IPS-18a (cell line): ENCODE data around the gene PRKCSH.

Experiments
- H3K27ac ChIP-seq: one replicate; pipeline ENCODE4 v1.5.1; 2013; ENCODE audit warnings: low read length
- H3K27me3 ChIP-seq: one replicate; pipeline ENCODE4 v1.6.1; 2013; ENCODE audit warnings: mild to moderate bottlenecking, low read length; ENCODE audit not compliant: control insufficient read depth, insufficient read depth
- H3K36me3 ChIP-seq: one replicate; pipeline ENCODE4 v1.6.1; 2013; ENCODE audit warnings: low read depth, low read length; ENCODE audit not compliant: control insufficient read depth
- H3K4me1 ChIP-seq: one replicate; pipeline ENCODE4 v1.6.1; 2013; ENCODE audit warnings: low read depth, low read length; ENCODE audit not compliant: control insufficient read depth
- H3K4me3 ChIP-seq: one replicate; pipeline ENCODE4 v1.5.1; 2013; ENCODE audit warnings: low read length
- H3K9ac ChIP-seq: one replicate; pipeline ENCODE4 v1.6.1; 2013; ENCODE audit warnings: mild to moderate bottlenecking, low read length, moderate library complexity
- H3K9me3 ChIP-seq: one replicate; pipeline ENCODE4 v1.6.1; 2013; ENCODE audit warnings: low read depth, low read length; ENCODE audit not compliant: control insufficient read depth

The PRKCSH gene

DNA sequence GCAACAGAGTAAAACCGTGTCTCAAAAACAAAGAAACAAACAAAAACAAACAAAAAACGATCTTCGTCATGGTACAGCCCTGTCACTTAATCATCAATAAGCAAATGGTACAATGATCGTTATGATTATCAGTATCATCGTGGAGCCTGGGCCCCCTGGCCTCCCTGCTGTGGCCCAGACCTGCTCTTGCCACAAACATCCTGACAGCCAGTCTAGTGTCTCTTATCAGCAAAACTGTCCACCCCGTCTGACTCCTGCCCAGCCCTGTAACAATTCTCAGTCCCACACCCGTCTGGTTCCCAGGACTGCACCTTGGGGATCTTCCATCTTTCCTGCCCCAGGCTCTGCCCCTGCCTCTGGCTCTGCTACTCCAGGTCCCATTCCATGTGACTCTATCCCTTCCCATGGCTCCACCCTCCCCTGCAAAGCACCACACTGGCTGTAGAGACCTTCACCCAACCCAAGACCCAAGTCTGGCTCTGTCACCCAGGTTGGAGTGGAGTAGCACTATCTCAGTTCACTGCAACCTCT is 64.5 kb downstream of the PRKCSH start:
- Histone ChIP-seq H3K9me3 (no peaks in the 10 kb centered on the region), H3K9ac (no peak overlapping the region), H3K27ac (no peak overlapping the region), H3K27me3 (no peaks in the 10 kb centered on the region), H3K36me3 (peaks cover 4% of the 10 kb centered on the region), H3K4me1 (no peaks in the 10 kb centered on the region), H3K4me3 (no peak overlapping the region)
